Smooth muscle cell (in vitro differentiated cells): Measurements from ENCODE around the gene CHN2. TPM values are rescaled to one million over a fixed set of nuclear protein-coding genes. Genes with fewer than 3 reads are reported as not detected.

ENCODE experiments used
- DNase-seq: peaks from one replicate; lab custom pipeline; 2025; ENCODE audit not compliant: unreplicated experiment; lab: John Stamatoyannopoulos, UW
- H2AFZ ChIP-seq: fragments of 200-600 bp; sonication (generic); 2 replicates; pipeline ENCODE4 v1.6.0; 2016; ENCODE audit warnings: antibody characterized with exemption, low read depth, mild to moderate bottlenecking
- H3F3A ChIP-seq: fragments of 200-600 bp; sonication (generic); 2 replicates; pipeline ENCODE4 v1.6.0; 2017; ENCODE audit warnings: antibody characterized with exemption, low read depth
- H3K27ac ChIP-seq: fragments of 200-600 bp; sonication (generic); 2 replicates; pipeline ENCODE4 v1.5.1; 2016; ENCODE audit warnings: low read depth, mild to moderate bottlenecking
- H3K27me3 ChIP-seq: fragments of 200-600 bp; sonication (generic); 2 replicates; pipeline ENCODE4 v1.6.1; 2016; ENCODE audit warnings: low read depth, mild to moderate bottlenecking
- H3K36me3 ChIP-seq: fragments of 200-600 bp; sonication (generic); 2 replicates; pipeline ENCODE4 v1.5.1; 2016; ENCODE audit warnings: low read depth
- H3K4me1 ChIP-seq: fragments of 200-600 bp; sonication (generic); 2 replicates; pipeline ENCODE4 v1.5.1; 2016; ENCODE audit warnings: low read depth
- H3K4me2 ChIP-seq: fragments of 200-600 bp; sonication (generic); 2 replicates; pipeline ENCODE4 v1.6.0; 2016; ENCODE audit warnings: mild to moderate bottlenecking
- H3K4me3 ChIP-seq: fragments of 200-600 bp; sonication (generic); 2 replicates; pipeline ENCODE4 v1.5.1; 2016; ENCODE audit warnings: mild to moderate bottlenecking
- H3K79me2 ChIP-seq: fragments of 200-600 bp; sonication (generic); 2 replicates; pipeline ENCODE4 v1.6.0; 2016; ENCODE audit warnings: low read depth, mild to moderate bottlenecking
- H3K9ac ChIP-seq: fragments of 200-600 bp; sonication (generic); 2 replicates; pipeline ENCODE4 v1.6.0; 2016; ENCODE audit warnings: low read depth
- H3K9me3 ChIP-seq: fragments of 200-600 bp; sonication (generic); replicated peaks from 2 replicates; pipeline ENCODE4 v1.5.1; 2016; ENCODE audit warnings: low read depth
- H4K20me1 ChIP-seq: fragments of 200-600 bp; sonication (generic); 2 replicates; pipeline ENCODE4 v1.6.0; 2016; ENCODE audit warnings: low read depth
- WGBS: methylation state at CpG from one replicate; pipeline ENCODE4 v1.1.7; 2016; ENCODE audit warnings: low lambda C conversion rate; 5-methylcytosine and 5-hydroxymethylcytosine counted together
- polyA plus RNA-seq: library from polyadenylated mRNA; unstranded; fragments of >200 nt; fragmentation: Nextera tagmentation; extraction: Ambion mirVana; gene quantifications from 2 replicates; pipeline ENCODE4 v1.2.1, GENCODE V29; 2016
- total RNA-seq: library from RNA; depleted of rRNA; stranded (reverse); fragments of >200 nt; gene quantifications from 2 replicates; pipeline ENCODE4 v1.2.3, GENCODE V29; 2014
- TF ChIP-seq, protein P1 (sequence below): fragments of 200-600 bp; sonication (generic); IDR thresholded peaks from 2 replicates; pipeline ENCODE4 v1.5.1; 2017; ENCODE audit warnings: borderline replicate concordance, mild to moderate bottlenecking, antibody characterized with exemption; ENCODE audit not compliant: insufficient read depth, poor library complexity, severe bottlenecking

CHN2 gene
- total and polyA plus RNA-seq, 2 experiments from 2014 or later = 7.4 to 20.7 TPM

DNA sequence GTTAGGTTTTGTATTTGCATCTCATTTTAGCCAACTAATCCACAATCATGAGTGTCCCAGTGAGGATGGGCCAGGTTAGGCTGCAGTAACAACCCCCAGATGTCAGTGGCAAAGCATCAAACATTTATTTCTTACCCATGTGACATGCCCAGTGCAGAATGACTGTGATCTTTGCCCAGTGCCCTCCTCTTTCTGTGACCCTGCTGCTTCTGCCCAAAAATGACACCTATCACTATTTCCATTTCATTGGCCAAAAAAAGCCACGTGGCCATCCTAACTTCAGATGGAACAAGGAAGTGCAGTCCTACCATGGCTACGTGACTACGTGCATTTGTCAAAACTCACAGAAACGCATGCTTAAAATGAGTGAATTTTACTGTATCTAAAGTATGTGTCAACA lies 259.9 kb downstream of the CHN2 start:
- Histone ChIP-seq H3K4me3 (no peak overlapping the region), H3K27ac (peak overlapping the region; percentile 6), H3K27me3 (no peaks in the 10 kb centered on the region), H3K9ac (no peak overlapping the region), H3K79me2 (no peaks in the 10 kb centered on the region), H3K4me1 (peaks cover 14% of the 10 kb centered on the region), H3K9me3 (no peaks in the 10 kb centered on the region), H4K20me1 (no peaks in the 10 kb centered on the region), H3F3A (peaks cover 6% of the 10 kb centered on the region), H3K36me3 (no peaks in the 10 kb centered on the region), H3K4me2 (no peak overlapping the region), H2AFZ (no peak overlapping the region)
- TF ChIP-seq, protein P1, sequence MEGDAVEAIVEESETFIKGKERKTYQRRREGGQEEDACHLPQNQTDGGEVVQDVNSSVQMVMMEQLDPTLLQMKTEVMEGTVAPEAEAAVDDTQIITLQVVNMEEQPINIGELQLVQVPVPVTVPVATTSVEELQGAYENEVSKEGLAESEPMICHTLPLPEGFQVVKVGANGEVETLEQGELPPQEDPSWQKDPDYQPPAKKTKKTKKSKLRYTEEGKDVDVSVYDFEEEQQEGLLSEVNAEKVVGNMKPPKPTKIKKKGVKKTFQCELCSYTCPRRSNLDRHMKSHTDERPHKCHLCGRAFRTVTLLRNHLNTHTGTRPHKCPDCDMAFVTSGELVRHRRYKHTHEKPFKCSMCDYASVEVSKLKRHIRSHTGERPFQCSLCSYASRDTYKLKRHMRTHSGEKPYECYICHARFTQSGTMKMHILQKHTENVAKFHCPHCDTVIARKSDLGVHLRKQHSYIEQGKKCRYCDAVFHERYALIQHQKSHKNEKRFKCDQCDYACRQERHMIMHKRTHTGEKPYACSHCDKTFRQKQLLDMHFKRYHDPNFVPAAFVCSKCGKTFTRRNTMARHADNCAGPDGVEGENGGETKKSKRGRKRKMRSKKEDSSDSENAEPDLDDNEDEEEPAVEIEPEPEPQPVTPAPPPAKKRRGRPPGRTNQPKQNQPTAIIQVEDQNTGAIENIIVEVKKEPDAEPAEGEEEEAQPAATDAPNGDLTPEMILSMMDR = no peak
- WGBS = 72% methylated on average over 4 of the region's 4 CpGs
- DNase-seq = no peak

DNA sequence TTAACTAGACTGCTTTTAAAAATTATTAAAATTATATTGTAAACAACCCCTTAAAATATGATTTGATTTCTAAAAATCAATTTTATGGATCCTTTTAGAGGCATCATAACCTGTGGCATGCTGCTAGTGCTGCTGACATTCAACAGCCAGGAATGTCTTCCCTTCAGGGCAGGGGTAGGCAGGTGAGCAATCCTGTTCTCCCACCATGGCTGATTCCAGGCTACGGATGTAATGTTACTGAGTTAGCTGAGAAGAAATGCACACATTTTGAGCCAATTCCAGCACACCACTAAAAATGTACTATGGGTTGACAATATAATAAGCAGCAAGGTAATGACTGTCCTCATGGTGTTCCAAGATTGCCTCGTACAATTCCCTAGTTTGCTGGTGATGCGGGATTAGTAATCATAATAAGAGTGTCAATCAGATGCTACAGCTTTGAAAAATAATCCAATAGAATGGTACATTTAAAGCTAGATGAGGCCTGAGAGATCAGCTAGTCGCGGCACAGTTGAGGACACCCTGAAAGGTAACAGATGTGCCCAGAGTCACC lies 260.4 kb downstream of the CHN2 start:
- H3K4me1 ChIP-seq = peaks cover 14% of the 10 kb centered on the region
- H3K4me3 ChIP-seq = no peak overlapping the region
- H4K20me1 ChIP-seq = no peaks in the 10 kb centered on the region
- H3K27ac ChIP-seq = peak overlapping the region; percentile 46
- TF ChIP-seq, protein P1 = no peak
- no peak overlapping the region for H3K9ac ChIP-seq
- no peak for DNase-seq
- H3K4me2 ChIP-seq = no peak overlapping the region
- H3F3A ChIP-seq = peaks cover 6% of the 10 kb centered on the region
- H3K27me3 ChIP-seq = no peaks in the 10 kb centered on the region
- no peaks in the 10 kb centered on the region for H3K36me3 ChIP-seq
- H2AFZ ChIP-seq = no peak overlapping the region
- H3K79me2 ChIP-seq = no peaks in the 10 kb centered on the region
- 88% methylated on average over 5 of the region's 5 CpGs for WGBS
- no peaks in the 10 kb centered on the region for H3K9me3 ChIP-seq

DNA sequence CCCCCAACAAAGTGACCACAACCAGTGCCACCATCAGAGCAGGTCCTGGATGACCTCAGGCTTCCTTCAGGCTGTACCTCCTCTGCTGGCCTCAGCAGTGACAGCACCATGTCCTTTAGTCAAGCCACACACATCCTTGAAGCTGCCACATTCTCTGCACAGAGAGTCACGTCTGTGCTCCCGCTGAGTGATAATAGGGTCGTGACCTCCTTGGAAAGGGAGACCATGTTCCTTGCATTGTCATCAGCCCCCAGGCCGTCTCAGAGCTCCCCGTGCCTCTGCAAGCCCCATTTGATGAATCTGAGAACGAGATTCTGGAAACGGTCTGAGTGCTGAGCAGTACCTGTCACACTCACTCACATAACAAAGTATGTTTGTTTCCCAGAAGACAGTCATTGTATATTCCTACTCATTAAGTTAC lies 262.6 kb downstream of the CHN2 start:
- TF ChIP-seq, protein P1 = no peak
- no peaks in the 10 kb centered on the region for H3K9me3 ChIP-seq
- no peak overlapping the region for H3K9ac ChIP-seq
- no peaks in the 10 kb centered on the region for H3K36me3 ChIP-seq
- peak overlapping the region; percentile 61 for H3K4me2 ChIP-seq
- DNase-seq = no peak
- no peaks in the 10 kb centered on the region for H3K79me2 ChIP-seq
- H3F3A ChIP-seq = peaks cover 6% of the 10 kb centered on the region
- H3K27ac ChIP-seq = peak overlapping the region; percentile 55
- H4K20me1 ChIP-seq = no peaks in the 10 kb centered on the region
- H2AFZ ChIP-seq = no peak overlapping the region
- no peaks in the 10 kb centered on the region for H3K27me3 ChIP-seq
- no peak overlapping the region for H3K4me3 ChIP-seq
- peaks cover 14% of the 10 kb centered on the region for H3K4me1 ChIP-seq
- WGBS = 28% methylated on average over 7 of the region's 7 CpGs

DNA sequence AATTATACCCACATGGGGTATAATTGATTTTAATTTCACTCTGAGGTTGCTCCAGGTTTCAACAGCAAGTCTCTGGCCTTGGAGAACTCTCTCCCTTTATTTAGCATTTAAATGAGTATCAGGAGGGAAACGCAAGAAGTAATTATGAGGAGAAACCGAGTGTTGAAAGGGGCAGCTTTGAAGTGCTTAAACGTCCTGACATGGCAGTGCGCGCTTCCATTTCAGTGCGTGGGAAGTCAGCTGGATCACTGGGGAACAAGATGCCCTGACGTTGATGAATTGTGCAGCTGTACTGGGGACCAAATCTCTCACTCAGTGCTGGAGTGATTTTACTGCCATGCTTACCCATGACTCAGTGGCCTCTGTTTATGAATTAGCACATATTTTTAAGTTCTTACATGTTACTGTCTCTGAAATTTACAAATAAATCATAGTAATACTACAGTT lies 263.0 kb downstream of the CHN2 start:
- no peak for DNase-seq
- Histone ChIP-seq H3K36me3 (no peaks in the 10 kb centered on the region), H3K27ac (peak overlapping the region; percentile 55), H2AFZ (no peak overlapping the region), H3K9ac (no peak overlapping the region), H3K4me3 (no peak overlapping the region), H3K79me2 (no peaks in the 10 kb centered on the region), H3K9me3 (no peaks in the 10 kb centered on the region), H3K4me2 (peak overlapping the region; percentile 61), H3K4me1 (peaks cover 14% of the 10 kb centered on the region), H4K20me1 (no peaks in the 10 kb centered on the region), H3F3A (peaks cover 6% of the 10 kb centered on the region), H3K27me3 (no peaks in the 10 kb centered on the region)
- TF ChIP-seq, protein P1 = no peak
- 6% methylated on average over 7 of the region's 7 CpGs for WGBS
